HG03135 (cell line): ENCODE data around the gene UFD1.

Experiments
- ATAC-seq: cut with Tn5 transposase; IDR thresholded peaks from one replicate; pipeline ENCODE4 v1.9.1; 2021; ENCODE audit warnings: mild to moderate bottlenecking, moderate library complexity; ENCODE audit not compliant: unreplicated experiment

The UFD1 gene

DNA sequence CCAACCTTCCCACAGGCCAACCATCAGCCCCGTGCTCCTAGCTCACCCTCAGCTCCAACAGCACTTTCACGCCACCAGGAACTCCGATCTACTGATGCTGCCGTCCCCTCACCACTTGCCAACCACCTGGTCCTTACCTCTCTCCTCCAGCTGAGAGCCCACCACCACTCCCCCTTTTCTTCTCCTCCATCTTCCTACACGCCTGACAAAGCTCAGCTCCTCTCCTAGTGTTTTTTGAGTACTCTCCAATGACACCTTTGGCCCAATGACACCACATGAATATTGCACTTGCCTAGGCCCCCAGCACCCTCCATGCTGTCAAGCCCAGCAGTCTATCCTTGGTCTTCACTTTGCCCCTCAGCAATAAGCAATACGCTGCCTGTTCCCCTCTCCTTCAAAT, 78.1 kb downstream of the UFD1 start:
- no peak for ATAC-seq
